Renal pelvis (tissue), 4 donors: ENCODE data around the gene NINL. TPM values are rescaled to one million over a fixed set of nuclear protein-coding genes. Genes with fewer than 3 reads are reported as not detected.

Source experiments
- DNase-seq: peaks from one replicate; pipeline ENCODE4 v3.0.0-alpha.2; 2013
- polyA plus RNA-seq, 3 donors: library from polyadenylated mRNA; unstranded; fragments of 120-200 nt; gene quantifications; one replicate each; pipeline ENCODE4 v1.2.1, GENCODE V29; 2013; ENCODE audit not compliant: insufficient read length in 3 of 3

NINL gene
- polyA plus RNA-seq, 3 donors, result 40.1 to 57.0 (median 56.6) TPM

GRCh38 chr20:25467441-25467840 lies 117.9 kb downstream of the NINL start:
- DNase-seq, result no peak

- no peak for DNase-seq
These were observed 118.5 kb downstream of the NINL start for GRCh38 chr20:25466846-25467245.

GRCh38 chr20:25465243-25466135 lies 119.8 kb downstream of the NINL start:
- DNase-seq, result no peak

- no peak for DNase-seq
These were observed 120.7 kb downstream of the NINL start for GRCh38 chr20:25464501-25465242.

- DNase-seq, result no peak
These were observed 123.4 kb downstream of the NINL start for GRCh38 chr20:25461786-25462545.

GRCh38 chr20:25461281-25461650 lies 124.1 kb downstream of the NINL start:
- no peak for DNase-seq

- DNase-seq, result no peak
These were observed 124.6 kb downstream of the NINL start for GRCh38 chr20:25460566-25461280.

GRCh38 chr20:25459916-25460535 lies 125.3 kb downstream of the NINL start:
- no peak for DNase-seq

- DNase-seq, result no peak
These were observed 126.1 kb downstream of the NINL start for GRCh38 chr20:25459111-25459830.

GRCh38 chr20:25457886-25458680 lies 127.2 kb downstream of the NINL start:
- DNase-seq, result no peak

- DNase-seq, result no peak
These were observed 131.0 kb downstream of the NINL start for GRCh38 chr20:25454153-25454900.

- no peak for DNase-seq
These were observed 132.1 kb downstream of the NINL start for GRCh38 chr20:25453035-25453810.

- DNase-seq, result no peak
These were observed 133.0 kb downstream of the NINL start for GRCh38 chr20:25452333-25452732.

- no peak for DNase-seq
These were observed 137.7 kb downstream of the NINL start for GRCh38 chr20:25447671-25448070.

- DNase-seq, result no peak
These were observed 140.8 kb downstream of the NINL start for GRCh38 chr20:25444556-25444955.

- DNase-seq, result no peak
These were observed 146.0 kb downstream of the NINL start for GRCh38 chr20:25439328-25439727.

GRCh38 chr20:25437153-25437581 lies 148.2 kb downstream of the NINL start:
- no peak for DNase-seq

- DNase-seq, result no peak
These were observed 160.8 kb downstream of the NINL start for GRCh38 chr20:25424536-25424935.
